GM12891 (cell line): ENCODE data around the gene ARL4D.

Source experiments
- POLR2A ChIP-seq: IDR thresholded peaks from 2 replicates; pipeline ENCODE4 v1.6.1; 2011; ENCODE audit warnings: low read depth, low read length, control low read depth
- POLR2AphosphoS5 ChIP-seq: IDR thresholded peaks from 2 replicates; pipeline ENCODE4 v1.6.1; 2011; ENCODE audit warnings: low read depth, low read length, control low read depth
- SPI1 ChIP-seq: IDR thresholded peaks from 2 replicates; pipeline ENCODE4 v1.6.1; 2011; ENCODE audit warnings: low read depth, low read length, control low read depth

GRCh38 chr17:43411749-43412148, 13.0 kb downstream of the ARL4D start:
- TF ChIP-seq POLR2A (no peak), POLR2AphosphoS5 (no peak), SPI1 (no peak)
